Germinal center (tissue), 1 donor: ENCODE results near the gene GLG1.
"Not testable (repeated sequence)": the region's sequence is repeated elsewhere in the genome, so short reads cannot be mapped to it uniquely, and the experiment has no call there.

Experiments used
- DNase-seq: peaks from one replicate; pipeline ENCODE4 v3.0.0; 2012; ENCODE audit warnings: mixed read lengths, low spot score

GLG1 gene

GRCh38 chr16:74575175-74575806, 31.6 kb downstream of the GLG1 start:
- no peak for DNase-seq

GRCh38 chr16:74574146-74574545, 32.8 kb downstream of the GLG1 start:
- no peak for DNase-seq

- no peak for DNase-seq
Measured at GRCh38 chr16:74573622-74574021, 33.3 kb downstream of the GLG1 start.

GRCh38 chr16:74570412-74571301, 36.3 kb downstream of the GLG1 start:
- DNase-seq: no peak

GRCh38 chr16:74568961-74569631, 37.8 kb downstream of the GLG1 start:
- DNase-seq: no peak

GRCh38 chr16:74567901-74568300, 39.0 kb downstream of the GLG1 start:
- no peak for DNase-seq

- DNase-seq: no peak
Measured at GRCh38 chr16:74565378-74565777, 41.5 kb downstream of the GLG1 start.

- no peak for DNase-seq
Measured at GRCh38 chr16:74564451-74564984, 42.4 kb downstream of the GLG1 start.

GRCh38 chr16:74563828-74564263, 43.1 kb downstream of the GLG1 start:
- no peak for DNase-seq

- no peak for DNase-seq
Measured at GRCh38 chr16:74562117-74562516, 44.8 kb downstream of the GLG1 start.

GRCh38 chr16:74561626-74562025, 45.3 kb downstream of the GLG1 start:
- no peak for DNase-seq

- DNase-seq: no peak
Measured at GRCh38 chr16:74560912-74561311, 46.0 kb downstream of the GLG1 start.

- no peak for DNase-seq
Measured at GRCh38 chr16:74558873-74559272, 48.0 kb downstream of the GLG1 start.

GRCh38 chr16:74557275-74557674, 49.6 kb downstream of the GLG1 start:
- no peak for DNase-seq

GRCh38 chr16:74556375-74556922, 50.5 kb downstream of the GLG1 start:
- no peak for DNase-seq

GRCh38 chr16:74552357-74552756, 54.6 kb downstream of the GLG1 start:
- DNase-seq: not testable (repeated sequence)

- DNase-seq: not testable (repeated sequence)
Measured at GRCh38 chr16:74550227-74551019, 56.5 kb downstream of the GLG1 start.

- DNase-seq: not testable (repeated sequence)
Measured at GRCh38 chr16:74546112-74546511, 60.8 kb downstream of the GLG1 start.

- not testable (repeated sequence) for DNase-seq
Measured at GRCh38 chr16:74542911-74543578, 63.9 kb downstream of the GLG1 start.

GRCh38 chr16:74540663-74541062, 66.3 kb downstream of the GLG1 start:
- DNase-seq: not testable (repeated sequence)

GRCh38 chr16:74538801-74539200, 68.1 kb downstream of the GLG1 start:
- DNase-seq: not testable (repeated sequence)
